IMR-90 (cell line): ENCODE measurements around the gene MSI2. TPM values are rescaled to one million over a fixed set of nuclear protein-coding genes. Genes with fewer than 3 reads are reported as not detected.

Experiments
- ATAC-seq: fragments of 200-7000 bp; cut with Tn5 transposase; 2 replicates; pipeline ENCODE4 v1.9.1; 2020; ENCODE audit warnings: low read depth, mild to moderate bottlenecking, moderate library complexity
- BruUV-seq: library from RNA; stranded (reverse); fragments of 400-500 nt; replicated peaks from 2 replicates; lab custom pipeline; 2021; lab: Mats Ljungman, UMichigan
- CTCF ChIA-PET: fragments of 300-600 bp; formaldehyde crosslinking; extraction: SDS; loops from one replicate; lab custom pipeline; 2021; ENCODE audit warnings: antibody characterized with exemption; lab: Yijun Ruan, JAX
- POLR2A ChIA-PET: fragments of 300-600 bp; sonication (Branson Sonifier 250); formaldehyde crosslinking; loops from one replicate; lab custom pipeline; 2022; ENCODE audit warnings: antibody characterized with exemption; ENCODE audit not compliant: unreplicated experiment; lab: Charles Lee
- DNase-seq: peaks from one replicate; pipeline ENCODE4 v3.0.0; 2013
- H2AFZ ChIP-seq: replicated peaks from 2 replicates; pipeline ENCODE3; 2013; ENCODE audit warnings: low read length, mild to moderate bottlenecking; ENCODE audit not compliant: poor library complexity
- H2AK5ac ChIP-seq: 2 replicates; pipeline ENCODE4 v1.6.1; 2013; ENCODE audit warnings: low read depth, low read length, inconsistent platforms
- H2AK9ac ChIP-seq: replicated peaks from 2 replicates; pipeline ENCODE3; 2013; ENCODE audit warnings: mild to moderate bottlenecking, low read depth, low read length, moderate library complexity; ENCODE audit not compliant: poor library complexity
- H2BK120ac ChIP-seq: 2 replicates; pipeline ENCODE4 v1.6.1; 2013; ENCODE audit warnings: low read depth, low read length, inconsistent platforms
- H2BK15ac ChIP-seq: 3 replicates; pipeline ENCODE4 v1.6.1; 2013; ENCODE audit warnings: low read depth, low read length, inconsistent platforms
- H2BK20ac ChIP-seq: 2 replicates; pipeline ENCODE4 v1.6.1; 2013; ENCODE audit warnings: low read depth, mild to moderate bottlenecking, inconsistent platforms, low read length, moderate library complexity
- H2BK5ac ChIP-seq: 2 replicates; pipeline ENCODE4 v1.6.1; 2013; ENCODE audit warnings: mild to moderate bottlenecking, low read depth, low read length, inconsistent platforms; ENCODE audit not compliant: poor library complexity, severe bottlenecking
- H3K14ac ChIP-seq: replicated peaks from 2 replicates; pipeline ENCODE4 v1.6.1; 2013; ENCODE audit warnings: low read depth, low read length, inconsistent platforms
- H3K18ac ChIP-seq: 2 replicates; pipeline ENCODE4 v1.6.1; 2013; ENCODE audit warnings: low read depth, low read length, control low read depth
- H3K23ac ChIP-seq: 2 replicates; pipeline ENCODE4 v1.6.1; 2013; ENCODE audit warnings: low read depth, low read length, inconsistent platforms
- H3K27ac ChIP-seq: 2 replicates; pipeline ENCODE4 v1.5.1; 2013; ENCODE audit warnings: mild to moderate bottlenecking, control low read depth, low read length; ENCODE audit not compliant: insufficient read depth
- H3K27me3 ChIP-seq: 2 replicates; pipeline ENCODE4 v1.6.1; 2013; ENCODE audit warnings: low read length; ENCODE audit not compliant: control insufficient read depth, insufficient read depth
- H3K36me3 ChIP-seq: 2 replicates; pipeline ENCODE4 v1.6.1; 2013; ENCODE audit warnings: low read length, mixed read lengths; ENCODE audit not compliant: control insufficient read depth, insufficient read depth
- H3K4ac ChIP-seq: 2 replicates; pipeline ENCODE4 v1.6.1; 2013; ENCODE audit warnings: low read depth, low read length, inconsistent platforms
- H3K4me1 ChIP-seq: 2 replicates; pipeline ENCODE4 v1.6.1; 2013; ENCODE audit warnings: low read length, mixed read lengths; ENCODE audit not compliant: control insufficient read depth, insufficient read depth
- H3K4me2 ChIP-seq: 2 replicates; pipeline ENCODE4 v1.6.1; 2013; ENCODE audit warnings: low read depth, mild to moderate bottlenecking, control low read depth, low read length, moderate library complexity
- H3K4me3 ChIP-seq: 2 replicates; pipeline ENCODE4 v1.5.1; 2013; ENCODE audit warnings: low read depth, mild to moderate bottlenecking, control low read depth, low read length, moderate library complexity; ENCODE audit not compliant: insufficient read depth
- H3K56ac ChIP-seq: 2 replicates; pipeline ENCODE4 v1.6.1; 2013; ENCODE audit warnings: low read length, inconsistent platforms; ENCODE audit not compliant: insufficient read depth; ENCODE audit errors: extremely low read depth
- H3K79me1 ChIP-seq, 2 experiments: 2 replicates each; pipeline ENCODE4 v1.6.1; 2013; ENCODE audit warnings: low read length in 2 of 2, inconsistent platforms in 1 of 2, low read depth in 1 of 2
- H3K9ac ChIP-seq: 2 replicates; pipeline ENCODE4 v1.6.1; 2013; ENCODE audit warnings: low read depth, low read length, control low read depth
- H3K9me1 ChIP-seq: 2 replicates; pipeline ENCODE4 v1.6.1; 2013; ENCODE audit warnings: low read length, inconsistent platforms; ENCODE audit not compliant: insufficient read depth
- H3K9me3 ChIP-seq: 2 replicates; pipeline ENCODE4 v1.6.1; 2013; ENCODE audit warnings: low read length; ENCODE audit not compliant: control insufficient read depth, insufficient read depth
- H4K20me1 ChIP-seq: 2 replicates; pipeline ENCODE4 v1.6.1; 2013; ENCODE audit warnings: low read length, inconsistent platforms; ENCODE audit not compliant: insufficient read depth
- H4K5ac ChIP-seq: 2 replicates; pipeline ENCODE4 v1.6.1; 2013; ENCODE audit warnings: mild to moderate bottlenecking, low read depth, low read length, control low read depth
- H4K8ac ChIP-seq, 2 experiments: 2 replicates each; pipeline ENCODE4 v1.6.1; 2013; ENCODE audit warnings: low read depth in 2 of 2, low read length in 2 of 2, control low read depth in 1 of 2, inconsistent platforms in 1 of 2
- H4K91ac ChIP-seq: 2 replicates; pipeline ENCODE4 v1.6.1; 2013; ENCODE audit warnings: low read depth, low read length, inconsistent platforms; ENCODE audit not compliant: insufficient read depth
- BHLHE40 ChIP-seq: fragments of 150-350 bp; IDR thresholded peaks from 2 replicates; pipeline ENCODE4 v1.6.1; 2016; ENCODE audit warnings: mild to moderate bottlenecking, low read depth, low read length
- CEBPB ChIP-seq: IDR thresholded peaks from 2 replicates; pipeline ENCODE4 v1.6.1; 2012; ENCODE audit warnings: low read depth, low read length, improper control_type of control experiment
- CHD1 ChIP-seq: IDR thresholded peaks from 2 replicates; pipeline ENCODE4 v1.6.1; 2012; ENCODE audit warnings: low read depth, low read length, improper control_type of control experiment
- CTCF ChIP-seq: conservative IDR thresholded peaks from 2 replicates; pipeline ENCODE4 v1.5.1; 2012; ENCODE audit warnings: mild to moderate bottlenecking, low read depth, low read length, improper control_type of control experiment
- ELK1 ChIP-seq: fragments of 150-350 bp; IDR thresholded peaks from 2 replicates; pipeline ENCODE4 v1.6.1; 2016; ENCODE audit warnings: low read depth, mild to moderate bottlenecking, low read length, moderate library complexity, borderline replicate concordance
- FOS ChIP-seq: fragments of 150-350 bp; IDR thresholded peaks from 2 replicates; pipeline ENCODE4 v1.6.1; 2016; ENCODE audit warnings: low read depth, low read length
- MAFK ChIP-seq: IDR thresholded peaks from 2 replicates; pipeline ENCODE4 v1.6.1; 2012; ENCODE audit warnings: low read depth, low read length, improper control_type of control experiment
- MAZ ChIP-seq: IDR thresholded peaks from 2 replicates; pipeline ENCODE4 v1.6.1; 2012; ENCODE audit warnings: low read depth, mild to moderate bottlenecking, low read length, improper control_type of control experiment, moderate library complexity, borderline replicate concordance
- NFE2L2 ChIP-seq: fragments of 150-350 bp; IDR thresholded peaks from 2 replicates; pipeline ENCODE4 v1.6.1; 2016; ENCODE audit warnings: low read depth, mild to moderate bottlenecking, low read length
- POLR2A ChIP-seq: IDR thresholded peaks from 2 replicates; pipeline ENCODE4 v1.6.1; 2012; ENCODE audit warnings: mild to moderate bottlenecking, low read depth, low read length
- RAD21 ChIP-seq: IDR thresholded peaks from 2 replicates; pipeline ENCODE4 v1.6.1; 2012; ENCODE audit warnings: low read length, improper control_type of control experiment
- RCOR1 ChIP-seq: IDR thresholded peaks from 2 replicates; pipeline ENCODE4 v1.6.1; 2012; ENCODE audit warnings: mild to moderate bottlenecking, low read length, improper control_type of control experiment; ENCODE audit not compliant: insufficient replicate concordance
- RFX5 ChIP-seq: IDR thresholded peaks from 2 replicates; pipeline ENCODE4 v1.8.0; 2012; ENCODE audit warnings: low read depth, mild to moderate bottlenecking, low read length, moderate library complexity
- SMC3 ChIP-seq: fragments of 150-350 bp; IDR thresholded peaks from 2 replicates; pipeline ENCODE4 v1.6.1; 2016; ENCODE audit warnings: low read depth, mild to moderate bottlenecking, antibody characterized with exemption, low read length, moderate library complexity
- USF2 ChIP-seq: fragments of 150-350 bp; IDR thresholded peaks from 2 replicates; pipeline ENCODE4 v1.6.1; 2017; ENCODE audit warnings: mild to moderate bottlenecking, antibody characterized with exemption, low read length, low read depth
- WGBS, 2 experiments: methylation state at CpG; one replicate each; pipeline versions ENCODE4 v1.1.5 to v1.1.7; 2013; ENCODE audit warnings: missing lambda C conversion rate in 2 of 2; ENCODE audit not compliant: insufficient read length in 1 of 2; ENCODE audit errors: extremely low coverage in 2 of 2; 5-methylcytosine and 5-hydroxymethylcytosine counted together
- dilution Hi-C: fragments of 300-500 bp; cut with HindIII; formaldehyde crosslinking; loops from one replicate; pipeline ENCODE4 v1.14.3; 2018; ENCODE audit warnings: low sequenced_read_pairs; ENCODE audit not compliant: unreplicated experiment
- in situ Hi-C: fragments of 300-500 bp; cut with MboI; formaldehyde crosslinking; loops from 3 replicates; pipeline ENCODE4 v1.14.3; 2019; ENCODE audit warnings: low sequenced_read_pairs, inconsistent platforms, mixed read lengths
- intact Hi-C: fragments of 100-400 bp; cut with micrococcal nuclease; formaldehyde crosslinking; loops from 2 replicates; pipeline ENCODE4 v1.10.0; 2022
- polyA plus RNA-seq, 3 experiments: library from polyadenylated mRNA; depleted of rRNA; stranded (reverse); fragments of >200 nt; gene quantifications; 2 replicates each; pipeline ENCODE4 v1.2.3, GENCODE V29; 2012; ENCODE audit warnings: low replicate concordance in 1 of 3
- total RNA-seq: library from RNA; depleted of rRNA; stranded (reverse); fragments of >200 nt; gene quantifications from 2 replicates; pipeline ENCODE4 v1.2.3, GENCODE V29; 2012

MSI2 gene
- total and polyA plus RNA-seq, 2 of the 4 experiments (the other 2 are of a cell fraction) = 13.0 to 16.0 TPM

DNA sequence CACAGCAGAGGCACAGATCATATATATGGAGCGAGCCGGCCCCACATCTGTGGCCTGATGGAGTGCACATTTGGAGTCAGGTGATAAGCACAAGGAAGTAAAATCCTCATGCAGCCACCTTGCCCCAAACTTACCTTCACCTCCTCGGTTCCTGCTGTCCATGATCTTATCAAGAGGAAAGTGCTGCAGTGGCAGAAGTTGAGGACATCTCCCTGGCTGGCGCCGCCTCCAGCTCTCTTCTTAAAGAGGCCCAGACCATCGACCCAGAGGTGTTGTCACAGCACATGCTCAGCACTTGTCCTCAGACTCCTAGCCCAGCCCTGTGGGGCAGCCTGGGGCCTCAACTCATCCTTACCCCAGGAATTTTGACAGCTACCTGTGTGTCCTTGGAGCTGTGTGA, 276.2 kb downstream of the MSI2 start:
- CTCF ChIA-PET = interaction anchor here (1.3 kb wide), 1 partner anchor 20 kb away, joined by 4 read pairs; no protein-coding TSS in a partner anchor
- Histone ChIP-seq H3K4me1 (peaks cover 15% of the 10 kb centered on the region), H3K4ac (0 out of 2 replicates have a peak overlapping the region, but pooled peaks have one; percentile 3), H2AK9ac (no peak overlapping the region), H2BK15ac (no peak overlapping the region), H2AFZ (no peak overlapping the region), H4K5ac (no peak overlapping the region), H3K36me3 (no peaks in the 10 kb centered on the region), H3K9me3 (no peaks in the 10 kb centered on the region), H3K4me3 (no peak overlapping the region), H2BK120ac (0 out of 2 replicates have a peak overlapping the region, but pooled peaks have one; percentile 43), H4K8ac (no peak overlapping the region), H2BK5ac (no peak overlapping the region), H3K18ac (no peak overlapping the region), H3K9ac (no peak overlapping the region), H4K20me1 (no peaks in the 10 kb centered on the region), H3K27me3 (no peaks in the 10 kb centered on the region), H3K23ac (no peak overlapping the region; the same call in 1 of the 2 replicates), H3K56ac (no peak overlapping the region), H3K27ac (no peak overlapping the region), H3K14ac (no peak overlapping the region), H3K9me1 (peaks cover 29% of the 10 kb centered on the region), H2BK20ac (no peak overlapping the region), H2AK5ac (peak overlapping the region; percentile 15), H4K91ac (no peak overlapping the region), H3K4me2 (no peak overlapping the region), H3K79me1 (0 out of 4 replicates have a peak, but pooled peaks cover 0 to 8% of the 10 kb centered on the region in 2 experiments)
- dilution Hi-C loops = no loop called here
- intact Hi-C loops = no loop called here
- POLR2A ChIA-PET = interaction anchor here (0.6 kb wide), 1 partner anchor 50 kb away, joined by 3 read pairs; no protein-coding TSS in a partner anchor
- no TSS peak for BruUV-seq
- DNase-seq (no peak), ATAC-seq (no peak)
- in situ Hi-C loops = no loop called here
- no peak for TF ChIP-seq ELK1
- no peak for TF ChIP-seq MAFK
- no peak for TF ChIP-seq USF2
- no peak for TF ChIP-seq CEBPB
- no peak for TF ChIP-seq MAZ
- TF ChIP-seq RFX5 = no peak
- no peak for TF ChIP-seq CTCF
- no peak for TF ChIP-seq RAD21
- TF ChIP-seq NFE2L2 = no peak
- TF ChIP-seq POLR2A = no peak
- no peak for TF ChIP-seq SMC3
- no peak for TF ChIP-seq FOS
- no peak for TF ChIP-seq RCOR1
- TF ChIP-seq BHLHE40 = no peak
- no peak for TF ChIP-seq CHD1
- WGBS, 2 experiments = 100% methylated on average over 2 of the region's 6 CpGs; no CpG with 5 or more reads in 1 of the 2 experiments
